H1 (cell line): ENCODE measurements around the gene PTCH1.

ENCODE experiments used
- CREB1 ChIP-seq: IDR thresholded peaks from 2 replicates; pipeline ENCODE4 v1.6.1; 2012; ENCODE audit warnings: inconsistent platforms
- CTCF ChIP-seq, 3 experiments: IDR thresholded peaks; 1 replicate in 2 of 3; 2 replicates in 1 of 3; pipeline versions ENCODE4 v1.5.1 to v1.6.1; 2011; ENCODE audit warnings: low read length in 3 of 3, mild to moderate bottlenecking in 3 of 3, inconsistent platforms in 2 of 3, low read depth in 1 of 3, moderate library complexity in 1 of 3; ENCODE audit not compliant: insufficient read depth in 1 of 3; ENCODE audit errors: control extremely low read depth in 1 of 3
- SRF ChIP-seq: IDR thresholded peaks from 2 replicates; pipeline ENCODE4 v1.6.1; 2011; ENCODE audit warnings: mild to moderate bottlenecking, low read depth, low read length, moderate library complexity
- ZNF274 ChIP-seq: IDR thresholded peaks from 2 replicates; pipeline ENCODE4 v1.7.0; 2012; ENCODE audit warnings: low read length, borderline replicate concordance; ENCODE audit errors: extremely low read depth
- TF ChIP-seq, protein P1 (sequence below): IDR thresholded peaks from 2 replicates; pipeline ENCODE4 v1.6.1; 2012; ENCODE audit warnings: low read length, inconsistent platforms

DNA sequence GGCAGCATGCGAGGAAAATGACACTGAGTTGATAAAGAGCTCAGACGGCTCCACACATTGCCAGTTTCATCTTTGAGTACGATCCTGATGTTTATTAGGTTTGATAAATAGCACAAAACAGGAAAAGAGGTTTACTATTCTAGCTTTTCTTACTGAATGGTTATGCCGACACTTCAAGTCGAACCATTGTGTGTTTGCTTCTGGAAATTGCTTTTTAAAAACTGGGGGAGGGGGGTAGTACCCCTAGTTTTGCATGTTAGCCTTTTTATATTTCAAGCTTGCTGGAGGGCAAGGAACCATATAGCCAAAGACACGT is 5.2 kb downstream of the PTCH1 start:
- TF ChIP-seq, protein P1, sequence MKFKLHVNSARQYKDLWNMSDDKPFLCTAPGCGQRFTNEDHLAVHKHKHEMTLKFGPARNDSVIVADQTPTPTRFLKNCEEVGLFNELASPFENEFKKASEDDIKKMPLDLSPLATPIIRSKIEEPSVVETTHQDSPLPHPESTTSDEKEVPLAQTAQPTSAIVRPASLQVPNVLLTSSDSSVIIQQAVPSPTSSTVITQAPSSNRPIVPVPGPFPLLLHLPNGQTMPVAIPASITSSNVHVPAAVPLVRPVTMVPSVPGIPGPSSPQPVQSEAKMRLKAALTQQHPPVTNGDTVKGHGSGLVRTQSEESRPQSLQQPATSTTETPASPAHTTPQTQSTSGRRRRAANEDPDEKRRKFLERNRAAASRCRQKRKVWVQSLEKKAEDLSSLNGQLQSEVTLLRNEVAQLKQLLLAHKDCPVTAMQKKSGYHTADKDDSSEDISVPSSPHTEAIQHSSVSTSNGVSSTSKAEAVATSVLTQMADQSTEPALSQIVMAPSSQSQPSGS: no peak
- TF ChIP-seq ZNF274 (no peak), CTCF (IDR thresholded peaks at IDR 0.05; ENCODE audit: control extremely low read depth in 1 of 3, insufficient read depth in 1 of 3, low read depth in 1 of 3, low read length in 3 of 3) (no peak), CREB1 (no peak), SRF (no peak)
